Measurements from ENCODE around the gene CNBD2.

DNA sequence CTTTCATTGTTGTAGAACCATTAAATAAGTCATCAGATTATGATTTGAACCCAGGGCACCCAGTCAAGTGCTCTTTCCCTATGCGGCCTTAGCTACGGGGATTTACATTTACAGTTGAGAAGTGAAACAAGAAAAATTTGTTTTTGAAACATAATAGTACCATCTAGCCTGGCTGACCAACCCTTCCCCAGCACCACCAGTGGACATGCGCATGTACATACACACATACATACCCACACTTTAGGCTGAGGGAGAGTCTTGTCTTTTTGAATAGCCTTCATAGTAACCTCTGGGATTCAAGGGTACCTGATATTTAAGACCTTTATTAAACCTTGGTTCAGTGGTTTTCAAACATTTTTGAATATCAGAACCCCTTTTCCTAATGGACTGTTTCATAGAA lies 47.9 kb upstream of the CNBD2 start:
- TF ChIP-seq TAF1 (IDR thresholded peaks at IDR 0.05; ENCODE audit: low read depth) (no peak), CEBPB (IDR thresholded peaks at IDR 0.05) (no peak)
- TF ChIP-seq, protein P1, sequence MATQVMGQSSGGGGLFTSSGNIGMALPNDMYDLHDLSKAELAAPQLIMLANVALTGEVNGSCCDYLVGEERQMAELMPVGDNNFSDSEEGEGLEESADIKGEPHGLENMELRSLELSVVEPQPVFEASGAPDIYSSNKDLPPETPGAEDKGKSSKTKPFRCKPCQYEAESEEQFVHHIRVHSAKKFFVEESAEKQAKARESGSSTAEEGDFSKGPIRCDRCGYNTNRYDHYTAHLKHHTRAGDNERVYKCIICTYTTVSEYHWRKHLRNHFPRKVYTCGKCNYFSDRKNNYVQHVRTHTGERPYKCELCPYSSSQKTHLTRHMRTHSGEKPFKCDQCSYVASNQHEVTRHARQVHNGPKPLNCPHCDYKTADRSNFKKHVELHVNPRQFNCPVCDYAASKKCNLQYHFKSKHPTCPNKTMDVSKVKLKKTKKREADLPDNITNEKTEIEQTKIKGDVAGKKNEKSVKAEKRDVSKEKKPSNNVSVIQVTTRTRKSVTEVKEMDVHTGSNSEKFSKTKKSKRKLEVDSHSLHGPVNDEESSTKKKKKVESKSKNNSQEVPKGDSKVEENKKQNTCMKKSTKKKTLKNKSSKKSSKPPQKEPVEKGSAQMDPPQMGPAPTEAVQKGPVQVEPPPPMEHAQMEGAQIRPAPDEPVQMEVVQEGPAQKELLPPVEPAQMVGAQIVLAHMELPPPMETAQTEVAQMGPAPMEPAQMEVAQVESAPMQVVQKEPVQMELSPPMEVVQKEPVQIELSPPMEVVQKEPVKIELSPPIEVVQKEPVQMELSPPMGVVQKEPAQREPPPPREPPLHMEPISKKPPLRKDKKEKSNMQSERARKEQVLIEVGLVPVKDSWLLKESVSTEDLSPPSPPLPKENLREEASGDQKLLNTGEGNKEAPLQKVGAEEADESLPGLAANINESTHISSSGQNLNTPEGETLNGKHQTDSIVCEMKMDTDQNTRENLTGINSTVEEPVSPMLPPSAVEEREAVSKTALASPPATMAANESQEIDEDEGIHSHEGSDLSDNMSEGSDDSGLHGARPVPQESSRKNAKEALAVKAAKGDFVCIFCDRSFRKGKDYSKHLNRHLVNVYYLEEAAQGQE (IDR thresholded peaks at IDR 0.05; ENCODE audit: low read depth), result no peak

Data from Ishikawa (cell line).